Measurements from ENCODE around the gene NOL4L.

The NOL4L gene

DNA sequence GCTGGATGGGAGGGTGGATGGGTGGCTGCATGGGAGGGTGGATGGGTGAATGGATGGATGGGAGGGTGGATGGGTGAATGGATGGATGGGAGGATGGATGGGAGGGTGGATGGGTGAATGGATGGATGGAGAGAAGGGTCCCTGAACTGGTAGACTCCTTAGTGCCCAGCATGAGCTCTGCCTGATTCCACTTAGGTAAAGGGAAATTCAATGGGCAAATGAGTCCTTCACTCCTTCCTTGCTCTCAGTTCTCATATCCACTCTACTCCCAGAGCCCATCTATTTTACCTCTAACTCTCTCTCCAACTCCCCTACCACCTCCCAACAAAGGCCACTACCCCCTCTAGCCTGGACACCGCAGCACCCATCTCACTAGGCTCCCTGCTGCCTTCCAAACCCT, 29.2 kb upstream of the NOL4L start:
- no peak for DNase-seq (ENCODE audit: low read depth, low spot score)

DNA sequence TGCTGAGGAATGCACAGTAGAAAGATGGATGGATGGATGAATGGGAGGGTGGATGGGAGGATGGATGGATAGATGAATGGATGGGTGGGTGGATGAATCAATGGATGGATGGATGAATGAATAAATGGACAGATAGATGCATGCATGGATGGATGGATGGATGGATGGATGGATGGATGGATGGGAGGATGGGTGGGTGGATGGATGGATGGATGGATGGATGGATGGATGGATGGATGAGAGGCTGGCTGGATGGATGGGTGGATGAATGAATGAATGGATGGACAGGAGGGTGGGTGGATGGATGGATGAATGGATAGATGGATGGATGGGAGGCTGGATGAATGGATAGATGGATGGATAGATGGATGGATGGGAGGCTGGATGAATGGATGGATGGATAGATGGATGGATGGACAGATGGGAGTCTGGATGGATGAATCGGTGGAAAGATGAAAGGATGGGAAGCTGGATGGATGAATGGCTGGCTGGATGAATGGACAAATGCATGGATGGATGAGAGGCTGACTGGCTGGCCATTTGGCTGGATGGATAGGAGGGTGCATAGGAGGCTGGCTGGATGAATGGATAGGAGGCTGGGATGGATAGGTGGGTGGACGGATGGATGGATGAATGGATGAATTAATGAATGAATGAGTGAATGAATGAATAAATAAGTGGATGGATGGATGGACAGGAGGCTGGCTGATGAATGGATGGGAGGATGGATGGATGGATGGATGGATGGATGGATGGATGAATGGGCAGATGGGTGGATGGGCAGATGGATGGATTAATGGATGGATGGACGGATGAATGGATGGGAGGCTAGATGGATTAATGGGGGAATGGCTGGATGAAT, 28.3 kb upstream of the NOL4L start:
- no peak for DNase-seq (ENCODE audit: low read depth, low spot score)

DNA sequence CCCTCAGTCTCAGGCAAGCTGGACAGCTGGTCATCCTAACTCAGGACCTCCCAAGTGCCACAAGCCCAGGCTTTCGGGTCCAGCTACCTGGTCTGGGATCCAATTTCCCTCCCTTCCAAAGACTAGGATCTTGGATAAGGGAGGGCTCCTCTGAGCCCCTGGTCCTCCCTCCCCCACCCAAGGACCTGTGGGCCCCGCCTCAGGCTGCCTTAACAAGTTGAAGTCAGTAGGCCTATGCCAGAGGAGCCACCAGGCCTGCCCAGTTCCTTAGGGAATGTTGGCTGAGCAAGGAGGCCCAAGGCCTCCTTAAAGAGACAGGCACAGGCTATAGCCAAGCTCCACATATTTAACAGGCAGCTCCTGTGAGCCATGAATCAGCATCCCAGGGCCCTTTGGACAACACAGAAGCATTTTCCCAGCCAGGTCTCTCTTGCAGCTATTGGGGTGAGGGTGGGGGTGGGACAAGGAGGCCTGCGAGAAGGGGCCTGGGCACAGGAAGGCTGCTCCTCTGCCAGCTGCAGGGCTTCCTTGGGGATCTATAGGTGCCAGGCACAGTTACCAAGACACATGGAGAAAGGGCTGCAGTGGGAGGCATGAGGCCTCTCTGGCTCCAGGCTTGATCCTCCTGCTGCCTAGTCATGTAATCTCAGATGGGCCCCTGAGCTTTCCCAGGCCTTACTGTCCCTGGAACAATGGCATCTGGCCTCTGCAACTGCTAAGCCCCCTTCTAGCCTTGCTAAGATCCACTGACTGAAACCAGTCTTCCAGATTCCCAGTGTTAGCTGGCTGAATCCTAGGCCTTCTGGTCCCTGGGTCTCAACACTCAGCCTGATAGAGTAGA, 27.4 kb upstream of the NOL4L start:
- no peak for DNase-seq (ENCODE audit: low read depth, low spot score)

DNA sequence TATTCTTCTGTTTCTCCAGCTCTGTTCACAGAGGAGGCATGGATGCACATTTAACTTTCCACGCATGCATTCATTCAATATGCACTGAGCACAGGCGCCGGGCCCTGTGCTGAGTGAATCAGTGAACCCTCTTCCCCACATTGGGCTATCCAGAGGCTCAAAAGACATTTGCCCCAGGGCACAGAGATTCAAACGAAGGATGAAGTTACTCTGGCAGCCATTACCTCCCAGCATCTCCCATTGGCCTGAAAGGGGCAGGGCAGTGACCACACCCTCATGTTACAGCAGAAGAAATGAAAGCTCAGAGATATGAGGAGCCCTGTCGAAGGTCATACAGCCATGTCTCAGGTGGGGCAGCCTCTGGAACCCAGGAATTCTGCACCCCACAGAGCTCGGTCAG, 26.7 kb upstream of the NOL4L start:
- no peak for DNase-seq (ENCODE audit: low read depth, low spot score)

DNA sequence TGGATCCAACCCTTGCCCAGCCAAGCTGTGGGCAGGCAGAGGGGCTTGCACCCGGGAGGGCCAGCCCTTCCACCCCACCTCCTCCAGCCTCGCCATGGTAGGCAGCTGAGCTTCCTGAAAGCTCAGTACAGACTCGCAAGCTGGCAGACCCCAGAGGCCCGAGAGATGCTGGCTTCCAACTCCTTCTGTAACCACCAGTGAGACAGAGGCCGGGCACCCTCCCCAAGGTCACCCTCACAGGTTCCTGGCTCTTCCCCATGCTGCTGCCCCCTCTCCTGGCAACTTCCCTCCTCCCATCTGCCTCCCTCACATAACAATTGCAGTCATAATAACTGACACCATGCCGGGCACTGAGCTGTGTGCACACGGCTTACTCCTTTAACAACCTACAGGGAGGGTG, 26.2 kb upstream of the NOL4L start:
- no peak for DNase-seq (ENCODE audit: low read depth, low spot score)

DNA sequence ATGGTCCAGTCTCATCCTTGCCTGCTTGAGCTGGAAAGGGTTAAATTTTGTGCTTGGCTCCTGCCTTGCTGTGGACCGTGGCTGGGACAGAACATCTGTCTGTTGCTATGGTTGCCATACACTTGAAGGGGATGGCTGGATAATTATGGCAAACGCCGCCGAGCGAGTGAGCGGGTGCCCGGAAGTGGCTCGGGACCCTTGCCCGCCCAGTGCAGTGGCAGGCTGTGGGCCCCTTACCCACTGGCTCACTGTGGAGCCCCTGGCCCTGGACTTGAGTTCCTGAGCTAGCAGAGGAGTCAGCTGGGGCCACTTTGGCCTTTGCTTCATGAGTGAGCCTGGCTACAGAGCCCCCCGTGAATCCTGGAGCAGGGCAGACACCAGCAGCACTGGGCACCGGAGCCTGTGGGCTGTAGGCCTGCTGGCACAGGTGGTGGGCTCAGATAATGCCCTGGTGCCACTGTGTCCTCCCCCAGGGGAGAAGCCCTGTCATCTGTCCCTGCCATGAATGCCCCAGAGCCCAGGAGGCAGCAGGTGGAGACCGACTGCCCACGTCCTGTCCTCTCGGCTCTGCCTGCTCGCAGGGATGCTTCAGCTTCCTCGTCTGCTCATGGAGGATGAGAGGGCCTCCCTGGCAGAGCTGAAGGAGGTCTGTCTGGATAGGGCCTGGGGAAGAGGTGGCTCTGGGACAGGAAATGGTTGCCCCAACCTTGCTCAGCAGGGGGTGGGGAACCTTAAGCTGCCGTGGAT, 25.5 kb upstream of the NOL4L start:
- no peak for DNase-seq (ENCODE audit: low read depth, low spot score)

DNA sequence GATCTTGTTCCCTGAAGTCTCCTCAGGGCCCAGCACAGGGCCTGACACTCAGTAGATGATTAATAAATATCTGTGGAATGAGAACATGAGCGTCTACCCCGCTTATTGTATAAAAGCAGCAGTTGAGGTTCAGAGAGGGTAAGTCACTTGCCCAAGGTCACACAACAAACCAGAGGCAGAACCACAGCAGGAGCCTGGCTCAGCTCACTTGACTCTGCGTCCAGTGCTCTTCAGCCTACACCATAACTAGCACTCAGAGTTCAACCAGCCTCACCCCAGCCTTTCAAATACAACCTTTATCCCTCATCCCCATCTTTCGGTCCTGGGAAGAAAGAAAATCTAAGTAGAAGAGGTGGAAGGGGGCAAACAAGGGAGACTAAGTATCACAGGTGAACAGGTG, 24.9 kb upstream of the NOL4L start:
- DNase-seq (ENCODE audit: low read depth, low spot score): no peak

DNA sequence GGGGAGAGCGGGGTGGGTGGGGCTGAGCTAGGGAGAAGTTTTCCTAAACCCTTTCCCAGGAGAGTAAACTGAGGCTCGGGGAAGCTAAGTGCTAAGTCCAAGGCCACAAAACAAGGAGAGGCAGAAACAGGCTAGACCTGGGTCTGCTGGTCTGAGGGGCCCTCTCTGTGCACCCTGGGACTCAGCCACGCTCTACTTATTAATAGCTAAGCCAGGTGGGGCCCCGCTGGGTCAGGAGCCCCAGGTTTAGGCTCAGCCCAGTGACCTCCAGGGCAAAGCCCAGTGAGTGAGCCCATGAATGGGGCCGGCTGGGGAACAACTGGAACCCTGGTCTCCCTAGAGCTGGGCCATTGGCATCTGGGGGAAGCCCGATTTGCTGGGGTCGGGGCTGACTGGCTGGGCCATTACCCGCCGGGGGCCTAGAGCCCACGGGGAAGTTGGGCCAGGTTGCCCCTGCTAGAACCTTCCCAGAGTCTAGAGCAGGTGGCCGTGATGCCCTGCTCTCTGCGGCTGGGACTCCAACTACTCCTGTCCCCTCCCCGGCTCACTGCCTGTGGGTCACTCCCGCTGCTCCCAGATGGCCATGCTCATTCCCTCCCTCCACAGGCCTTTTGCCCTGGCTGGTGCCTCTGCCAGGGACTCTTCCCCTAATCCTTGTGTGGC, 24.1 kb upstream of the NOL4L start:
- no peak for DNase-seq (ENCODE audit: low read depth, low spot score)

DNA sequence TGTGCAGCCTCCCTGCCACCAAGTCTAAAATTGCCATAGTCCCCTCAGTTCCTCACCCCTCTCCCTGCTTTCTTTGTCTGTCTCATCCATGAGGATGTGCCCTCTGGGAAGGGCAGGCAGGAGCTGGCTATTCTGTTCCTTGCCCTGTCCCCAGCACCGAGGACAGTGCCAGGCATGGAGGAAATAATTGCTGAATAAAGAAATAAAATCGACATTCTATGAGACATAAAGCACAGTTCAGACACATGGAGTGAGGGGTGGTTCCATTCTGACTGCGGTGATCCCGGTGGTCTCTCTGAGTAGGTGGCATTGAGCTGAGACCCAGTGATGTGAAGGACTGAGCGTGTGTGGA, 23.5 kb upstream of the NOL4L start:
- no peak for DNase-seq (ENCODE audit: low read depth, low spot score)

DNA sequence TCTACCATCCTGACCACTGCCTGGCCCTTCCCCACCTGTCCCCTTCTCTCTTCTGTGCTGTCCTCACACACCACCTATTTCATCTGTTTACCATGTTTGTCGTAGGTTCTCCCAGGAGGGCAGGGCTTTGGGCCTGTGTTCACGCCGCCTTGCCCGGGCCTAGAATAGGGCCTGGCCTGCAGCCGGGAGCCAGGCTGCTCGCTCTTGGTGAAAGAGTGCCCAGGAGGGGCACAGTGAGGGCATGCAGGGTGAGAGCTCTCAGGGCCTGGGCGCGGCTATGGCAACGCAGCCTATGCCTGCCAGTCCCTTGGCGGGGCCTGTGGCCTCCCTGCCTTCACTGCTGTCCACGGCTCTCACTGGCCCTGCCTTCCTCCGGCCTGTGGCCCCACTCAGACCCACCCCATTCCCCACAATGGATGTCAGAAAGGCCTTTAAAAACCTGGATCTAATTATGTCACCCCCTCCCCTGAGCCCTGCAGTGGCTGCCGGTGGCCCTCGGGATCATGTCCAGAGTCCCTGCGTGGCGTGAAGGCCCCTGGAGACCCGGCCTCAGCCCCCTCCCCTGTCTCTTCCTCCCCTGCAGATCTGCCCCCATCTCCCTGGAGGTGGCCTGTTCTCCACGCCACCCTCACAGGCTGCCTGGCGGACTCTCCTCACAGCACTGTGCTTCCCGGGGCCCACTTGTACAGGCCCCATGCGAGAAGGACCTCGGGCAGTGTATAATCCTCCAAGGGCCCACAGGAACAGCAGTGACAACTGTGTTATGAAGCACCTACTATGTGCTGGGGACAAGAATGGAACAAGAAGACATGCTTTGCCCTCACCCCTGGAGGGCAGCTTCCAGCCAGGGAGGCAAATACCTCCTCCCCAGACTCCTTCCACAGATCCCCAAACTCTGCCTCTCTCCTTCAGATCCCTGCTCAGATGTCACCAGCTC, 22.9 kb upstream of the NOL4L start:
- DNase-seq (ENCODE audit: low read depth, low spot score): no peak

DNA sequence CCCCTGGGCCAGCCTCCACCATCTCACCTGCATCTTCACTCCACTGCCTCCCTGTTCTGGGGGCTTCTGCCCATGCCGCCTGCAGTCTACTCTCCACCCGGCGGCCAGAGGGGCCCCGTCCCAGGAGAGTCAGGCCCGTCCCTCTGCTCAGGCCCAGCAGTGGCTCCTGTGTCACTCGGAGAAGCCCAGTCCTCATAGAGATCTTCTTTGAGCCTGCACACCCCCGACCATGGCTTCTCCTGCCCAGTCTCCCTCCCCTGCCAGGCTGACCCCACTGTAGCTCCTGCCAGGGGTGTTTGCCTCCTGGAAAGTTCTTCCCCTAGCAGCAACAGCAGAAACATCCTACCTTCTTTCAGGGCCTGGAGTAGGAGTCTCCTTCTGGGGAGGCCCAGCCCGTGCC, 22.2 kb upstream of the NOL4L start:
- no peak for DNase-seq (ENCODE audit: low read depth, low spot score)

DNA sequence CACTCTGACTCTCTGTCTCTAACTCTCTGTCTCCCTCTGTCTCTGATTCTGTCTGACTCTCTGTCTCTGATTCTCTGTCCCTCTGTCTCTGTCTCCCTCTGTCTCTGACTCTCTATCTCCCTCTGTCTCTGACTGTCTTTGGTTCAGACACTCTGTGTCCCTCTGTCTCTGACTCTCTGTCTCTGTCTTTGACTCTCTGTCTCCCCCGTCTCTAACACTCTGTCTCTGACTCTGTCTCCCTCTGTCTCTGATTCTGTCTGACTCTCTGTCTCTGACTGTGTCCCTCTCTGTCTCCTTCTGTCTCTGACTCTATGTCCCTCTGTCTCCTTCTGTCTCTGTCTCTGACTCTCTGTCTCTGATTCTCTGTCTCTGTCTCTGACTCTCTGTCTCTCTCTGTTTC, 21.7 kb upstream of the NOL4L start:
- no peak for DNase-seq (ENCODE audit: low read depth, low spot score)

DNA sequence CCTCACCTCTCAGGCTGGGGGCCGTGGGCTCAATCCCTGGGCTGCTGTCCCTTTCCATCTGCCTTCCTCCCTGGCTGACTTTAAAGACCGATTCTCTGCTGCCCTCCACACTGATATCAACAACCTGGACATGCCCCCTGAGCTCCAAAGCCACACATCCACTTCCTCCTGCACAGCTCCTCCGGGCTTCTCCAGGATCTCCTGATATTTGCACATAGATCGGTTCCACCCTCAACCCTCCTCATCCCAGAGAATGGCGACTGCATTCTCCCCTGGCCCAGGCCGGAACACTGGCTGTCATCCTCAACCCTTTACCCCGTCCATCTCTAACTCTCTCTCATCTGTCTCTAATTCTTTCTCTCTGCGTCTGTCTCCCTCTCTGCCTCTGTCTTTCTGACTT, 21.0 kb upstream of the NOL4L start:
- no peak for DNase-seq (ENCODE audit: low read depth, low spot score)

DNA sequence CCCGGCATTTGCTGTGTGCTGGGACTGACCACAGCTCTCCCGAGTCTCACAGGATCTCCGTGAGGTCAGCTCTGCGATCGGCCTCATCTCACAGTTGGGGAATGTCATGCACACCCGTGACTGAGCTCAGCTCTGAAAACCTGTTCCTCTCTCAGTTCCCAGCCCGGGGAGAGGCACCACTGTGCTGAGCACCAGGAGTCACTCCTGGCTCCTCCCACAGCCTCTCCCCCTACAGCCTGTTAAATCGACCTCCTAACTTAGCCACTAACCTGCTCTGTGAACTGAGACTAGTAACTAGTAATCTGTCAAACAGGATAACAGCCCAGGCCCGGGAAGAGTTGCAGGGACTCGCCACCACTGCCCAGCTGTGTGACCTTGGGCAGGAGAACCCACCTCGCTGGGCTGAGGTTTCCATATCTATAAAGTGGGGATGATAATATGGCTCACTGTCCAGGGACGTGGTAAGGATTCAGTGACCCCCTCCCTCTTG, 20.1 kb upstream of the NOL4L start:
- no peak for DNase-seq (ENCODE audit: low read depth, low spot score)

DNA sequence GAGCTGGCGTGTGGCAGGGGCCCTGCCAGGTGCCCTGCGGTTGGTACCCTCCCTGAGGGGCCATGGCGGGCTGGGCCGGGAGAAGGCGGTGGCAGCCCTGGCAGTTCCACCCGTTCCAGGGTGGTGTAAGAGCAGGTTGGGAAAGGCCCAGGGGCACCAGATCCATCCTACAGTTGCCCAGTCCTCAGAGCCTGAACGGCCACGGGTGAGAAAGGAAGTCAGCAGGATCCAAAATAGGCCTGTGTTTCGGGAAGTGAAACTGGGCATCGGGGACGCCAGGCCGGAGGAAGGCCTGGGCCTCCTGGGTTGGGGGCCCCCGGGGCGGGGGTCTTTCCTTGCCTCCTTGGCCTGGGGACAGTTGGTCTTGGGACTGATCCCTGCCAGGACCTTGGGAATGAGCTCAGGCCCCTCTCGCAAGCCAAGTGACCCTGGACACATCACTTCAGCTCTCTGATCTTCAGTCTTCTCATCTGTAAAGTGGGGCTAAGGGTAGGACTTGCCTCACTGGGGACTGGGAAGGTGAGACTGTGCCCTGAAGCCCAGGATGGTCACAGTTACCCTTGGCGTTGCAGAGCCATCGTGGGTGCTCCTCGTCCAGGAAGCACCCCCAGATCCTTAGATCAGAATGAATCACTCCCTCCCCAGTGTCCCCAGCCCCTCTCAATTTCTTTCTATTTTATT, 18.1 kb upstream of the NOL4L start:
- DNase-seq (ENCODE audit: low read depth, low spot score): no peak

DNA sequence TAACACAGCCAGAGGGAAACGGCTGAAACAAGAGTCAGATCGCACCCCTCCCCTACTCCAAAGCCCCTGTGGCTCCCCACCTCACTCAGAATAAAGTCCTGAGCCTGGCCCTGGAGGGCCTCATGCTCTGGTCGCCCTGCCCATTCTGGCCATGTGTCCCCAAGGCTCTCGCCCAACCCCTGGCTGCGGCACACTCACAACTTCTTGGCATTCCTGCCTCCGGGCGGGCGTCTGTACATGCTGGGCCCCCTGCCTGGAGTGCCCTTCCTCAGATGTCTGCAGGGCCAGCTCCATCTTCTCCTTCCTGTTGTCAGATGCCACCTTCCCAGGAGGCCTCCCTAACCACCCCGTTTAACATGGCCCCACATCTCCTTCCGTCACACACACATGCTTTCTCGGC, 17.1 kb upstream of the NOL4L start:
- no peak for DNase-seq (ENCODE audit: low read depth, low spot score)

DNA sequence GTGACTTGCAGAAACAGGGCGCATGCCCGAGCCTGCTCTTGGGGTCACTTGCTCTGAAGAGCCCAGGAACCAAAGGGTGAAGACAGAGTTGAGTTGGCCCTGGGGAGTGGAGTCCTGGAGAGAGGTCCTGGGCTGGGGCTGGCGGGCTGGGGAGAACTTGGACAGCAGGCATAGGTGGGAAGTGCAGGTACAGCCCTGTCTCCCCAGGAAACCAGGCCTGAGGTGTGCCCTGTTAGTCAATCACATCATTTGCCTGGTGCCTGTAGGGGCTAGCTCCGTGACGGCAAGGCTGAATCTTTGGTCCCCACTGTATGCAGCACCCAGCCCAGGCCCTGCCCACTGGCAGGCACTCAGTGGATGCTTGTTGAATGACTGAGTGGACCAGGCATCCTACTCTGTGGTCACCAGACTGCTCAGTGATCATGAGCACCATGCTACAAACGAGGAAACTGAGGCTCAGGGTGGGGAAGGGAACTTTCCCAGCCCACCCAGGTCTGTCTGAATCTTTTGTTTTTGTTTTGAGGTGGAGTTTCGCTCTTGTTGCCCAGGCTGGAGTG, 15.6 kb upstream of the NOL4L start:
- no peak for DNase-seq (ENCODE audit: low read depth, low spot score)

DNA sequence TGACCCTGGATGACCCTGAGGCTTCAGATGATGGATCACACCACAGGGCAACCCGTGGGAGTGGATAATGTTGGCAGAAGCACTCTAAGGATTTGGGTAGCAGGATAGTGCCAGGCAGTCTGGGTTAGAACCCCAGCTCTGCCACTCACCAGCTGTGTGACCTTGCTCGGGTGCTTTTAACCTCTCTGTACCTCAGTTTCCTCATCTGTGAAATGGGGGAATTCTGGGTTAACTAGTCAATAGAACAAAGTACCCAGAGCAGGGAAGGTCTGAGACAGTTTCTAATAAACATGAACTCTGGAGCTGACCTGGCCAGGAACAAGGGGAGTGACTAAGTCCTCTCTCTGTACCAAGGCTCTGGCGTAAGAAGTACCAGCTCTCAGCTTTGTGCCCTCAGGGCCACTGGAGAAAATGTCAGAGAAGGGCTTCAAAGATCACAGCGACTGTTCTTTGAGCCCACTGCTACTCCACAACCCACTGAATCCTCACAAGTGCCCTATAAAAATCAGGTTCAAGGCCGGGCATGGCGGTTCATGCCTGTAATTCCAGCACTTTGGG, 14.7 kb upstream of the NOL4L start:
- DNase-seq (ENCODE audit: low read depth, low spot score): no peak

DNA sequence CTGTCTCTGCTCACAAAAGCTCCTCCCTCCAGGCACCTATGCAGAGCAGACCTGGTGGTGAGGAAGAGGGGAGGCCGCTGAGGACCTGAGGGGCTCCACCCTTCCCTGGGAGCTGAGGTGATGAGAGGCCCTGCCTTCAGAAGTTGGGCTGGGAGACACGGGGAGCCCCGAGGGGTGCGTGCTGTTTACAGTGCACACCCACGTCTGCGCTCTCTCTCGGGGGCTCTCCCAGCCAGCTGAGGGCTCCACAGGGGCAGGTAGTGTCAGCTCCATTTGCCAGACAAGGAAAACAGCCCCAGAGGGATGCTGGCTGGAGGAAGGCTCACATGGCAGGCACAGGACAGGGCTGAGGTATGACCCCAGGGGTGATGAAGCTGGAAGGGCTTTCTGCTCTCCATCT, 13.5 kb upstream of the NOL4L start:
- no peak for DNase-seq (ENCODE audit: low read depth, low spot score)
